Stomach (tissue), 9 donors: ENCODE data around the gene UHMK1. TPM values are rescaled to one million over a fixed set of nuclear protein-coding genes. Genes with fewer than 3 reads are reported as not detected.
"Not testable (repeated sequence)": the region's sequence is repeated elsewhere in the genome, so short reads cannot be mapped to it uniquely, and the experiment has no call there.

Experiments used
- DNase-seq, 2 donors: peaks; one replicate each; pipeline versions ENCODE4 v3.0.0 to v3.0.0-alpha.2; 2013 to 2019
- H3K27ac ChIP-seq, 5 donors: fragments of 200-600 bp in 4 of 5; sonication (generic) in 4 of 5; one replicate each; pipeline ENCODE4 v1.5.1; 2013 to 2019; ENCODE audit warnings: mild to moderate bottlenecking in 1 of 5, moderate library complexity in 1 of 5
- H3K27me3 ChIP-seq, 3 donors: fragments of 200-600 bp; sonication (generic); one replicate each; pipeline ENCODE4 v1.5.1; 2017 to 2019; ENCODE audit warnings: mixed run types in 1 of 3
- H3K36me3 ChIP-seq, 4 donors: fragments of 200-600 bp; sonication (generic); 1 replicate in 3 of 4; 2 replicates in 1 of 4; pipeline ENCODE4 v1.5.1; 2016 to 2019
- H3K4me1 ChIP-seq, 4 donors: fragments of 200-600 bp; sonication (generic); one replicate each; pipeline ENCODE4 v1.5.1; 2016 to 2019
- H3K4me3 ChIP-seq, 4 donors: fragments of 200-600 bp; sonication (generic) in 3 of 4; one replicate each; pipeline ENCODE4 v1.5.1; 2016 to 2019; ENCODE audit warnings: mild to moderate bottlenecking in 1 of 4
- H3K9me3 ChIP-seq, 4 donors: fragments of 200-600 bp; sonication (generic); one replicate each; pipeline ENCODE4 v1.5.1; 2016 to 2019
- EP300 ChIP-seq: sonication (generic); formaldehyde crosslinking; IDR thresholded peaks from one replicate; pipeline ENCODE4 v1.6.1; 2017; ENCODE audit warnings: antibody characterized with exemption
- POLR2A ChIP-seq, 4 donors: fragments of 450-650 bp; IDR thresholded peaks; one replicate each; pipeline ENCODE4 v1.6.1; 2016; ENCODE audit warnings: antibody characterized with exemption in 4 of 4, control low read depth in 2 of 4, mild to moderate bottlenecking in 1 of 4, moderate library complexity in 1 of 4
- POLR2AphosphoS5 ChIP-seq, 3 donors: sonication (generic); formaldehyde crosslinking; IDR thresholded peaks; one replicate each; pipeline ENCODE4 v1.6.1; 2016; ENCODE audit warnings: antibody characterized with exemption in 3 of 3
- WGBS, 5 donors: extraction: QIAGEN DNeasy Blood & Tissue Kit in 3 of 5; methylation state at CpG; one replicate each; pipeline versions ENCODE4 v1.1.5 to v1.1.7; 2013 to 2018; 5-methylcytosine and 5-hydroxymethylcytosine counted together
- intact Hi-C: fragments of 100-400 bp; cut with DNase I; formaldehyde crosslinking; loops from one replicate; pipeline ENCODE4 v1.15.1; 2023; ENCODE audit warnings: low total_unique reads
- polyA plus RNA-seq, 3 donors: library from polyadenylated mRNA; stranded (reverse); fragments of 200-250 nt; gene quantifications; one replicate each; pipeline ENCODE4 v1.2.3, GENCODE V29; 2013
- total RNA-seq, 5 donors: library from RNA; depleted of rRNA; stranded (reverse); fragments of >200 nt; gene quantifications; one replicate each; pipeline versions ENCODE4 v1.1.0 to v1.2.3, GENCODE V29; 2014 to 2016
- TF ChIP-seq, protein P1 (sequence below), 7 experiments: fragments of 450-650 bp in 4 of 7; fragments of 200-600 bp in 3 of 7; sonication (generic) in 3 of 7; IDR thresholded peaks; one replicate each; pipeline ENCODE4 v1.5.1; 2016 to 2019; ENCODE audit warnings: antibody characterized with exemption in 7 of 7, control low read depth in 2 of 7, mild to moderate bottlenecking in 1 of 7
- donor health status: healthy with polysubstance abuse.
- donor health status: Bipolar disorder and iron deficiency.
- donor health status: healthy.

The UHMK1 gene
- total and polyA plus RNA-seq, 8 donors, result 2.9 to 80.6 (median 19.8) TPM

DNA sequence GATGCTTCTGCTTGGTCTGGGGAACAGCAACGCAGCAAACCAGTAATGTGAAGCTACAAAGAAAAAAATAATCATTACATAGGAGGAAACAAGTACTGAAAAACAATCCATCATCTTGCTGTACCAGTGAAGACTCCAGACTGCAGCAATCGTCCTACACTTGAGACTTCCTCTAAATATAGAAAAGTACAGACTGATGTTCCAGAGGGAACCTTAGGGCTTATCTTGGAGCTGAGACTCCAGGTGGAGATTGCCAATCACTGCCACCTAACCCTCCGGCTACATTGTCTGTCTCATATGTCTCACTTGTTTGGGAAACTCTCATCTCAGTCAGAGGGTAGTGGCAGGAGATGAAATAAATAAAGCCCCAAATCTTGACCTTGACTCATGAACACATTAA lies 9.4 kb upstream of the UHMK1 start:
- H3K36me3 ChIP-seq, result no peaks in the 10 kb centered on the region
- TF ChIP-seq POLR2A (IDR thresholded peaks at IDR 0.05), result no peak
- TF ChIP-seq POLR2AphosphoS5 (IDR thresholded peaks at IDR 0.05), result no peak
- TF ChIP-seq EP300, result no peak
- TF ChIP-seq, protein P1, sequence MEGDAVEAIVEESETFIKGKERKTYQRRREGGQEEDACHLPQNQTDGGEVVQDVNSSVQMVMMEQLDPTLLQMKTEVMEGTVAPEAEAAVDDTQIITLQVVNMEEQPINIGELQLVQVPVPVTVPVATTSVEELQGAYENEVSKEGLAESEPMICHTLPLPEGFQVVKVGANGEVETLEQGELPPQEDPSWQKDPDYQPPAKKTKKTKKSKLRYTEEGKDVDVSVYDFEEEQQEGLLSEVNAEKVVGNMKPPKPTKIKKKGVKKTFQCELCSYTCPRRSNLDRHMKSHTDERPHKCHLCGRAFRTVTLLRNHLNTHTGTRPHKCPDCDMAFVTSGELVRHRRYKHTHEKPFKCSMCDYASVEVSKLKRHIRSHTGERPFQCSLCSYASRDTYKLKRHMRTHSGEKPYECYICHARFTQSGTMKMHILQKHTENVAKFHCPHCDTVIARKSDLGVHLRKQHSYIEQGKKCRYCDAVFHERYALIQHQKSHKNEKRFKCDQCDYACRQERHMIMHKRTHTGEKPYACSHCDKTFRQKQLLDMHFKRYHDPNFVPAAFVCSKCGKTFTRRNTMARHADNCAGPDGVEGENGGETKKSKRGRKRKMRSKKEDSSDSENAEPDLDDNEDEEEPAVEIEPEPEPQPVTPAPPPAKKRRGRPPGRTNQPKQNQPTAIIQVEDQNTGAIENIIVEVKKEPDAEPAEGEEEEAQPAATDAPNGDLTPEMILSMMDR (IDR thresholded peaks at IDR 0.05), result no peak
- 43 to 63% (median 58%) methylated on average over 3 of the region's 3 CpGs for WGBS, 5 donors

DNA sequence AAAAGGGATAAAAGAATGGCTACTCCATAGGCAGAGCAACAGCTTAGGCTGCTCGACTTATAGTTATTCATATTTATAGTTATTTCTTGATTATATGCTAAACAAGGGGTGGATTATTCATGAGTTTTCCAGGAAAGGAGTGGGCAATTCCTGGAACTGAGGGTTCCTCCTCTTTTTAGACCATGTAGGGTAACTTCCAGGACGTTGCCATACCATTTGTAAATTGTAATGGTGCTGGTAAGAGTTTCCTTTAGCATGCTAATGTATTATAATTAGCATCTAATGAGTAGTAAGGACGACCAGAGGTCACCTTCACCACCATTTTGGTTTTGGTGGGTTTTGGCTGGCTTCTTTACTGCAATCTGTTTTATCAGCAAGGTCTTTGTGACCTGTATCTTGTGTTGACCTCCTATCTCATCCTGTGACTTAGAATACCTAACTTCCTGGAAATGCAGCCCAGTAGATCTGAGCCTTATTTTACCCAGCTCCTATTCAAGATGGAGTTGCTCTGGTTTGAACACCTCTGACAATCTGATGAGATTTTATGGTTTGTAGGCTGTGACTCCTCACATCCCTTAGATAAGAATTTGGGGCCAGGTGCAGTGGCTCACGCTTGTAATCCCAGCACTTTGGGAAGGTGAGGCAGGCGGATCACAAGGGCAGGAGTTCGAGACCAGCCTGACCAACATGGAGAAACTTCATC lies 1.9 kb upstream of the UHMK1 start:
- H3K4me3 ChIP-seq, H3K9me3 ChIP-seq, H3K27ac ChIP-seq, DNase-seq, intact Hi-C loops: not testable (repeated sequence)
- H3K36me3 ChIP-seq, result peaks cover 0 to 10% (median 9%) of the 10 kb centered on the region in 4 donors
- peaks cover 7 to 32% (median 24%) of the 10 kb centered on the region in 4 donors for H3K4me1 ChIP-seq
- WGBS, 5 donors, result 80 to 88% (median 86%) methylated on average over 6 of the region's 6 CpGs
- peaks cover 0 to 12% (median 0%) of the 10 kb centered on the region in 3 donors for H3K27me3 ChIP-seq

More for the DNA sequence above, 9.4 kb upstream of the UHMK1 start:
- peaks cover 0 to 38% (median 7%) of the 10 kb centered on the region in 3 donors for H3K27me3 ChIP-seq
- H3K4me3 ChIP-seq, result no peak overlapping the region
- H3K27ac ChIP-seq, result no peak overlapping the region
- no peaks in the 10 kb centered on the region for H3K9me3 ChIP-seq
- DNase-seq, result no peak
- no peaks in the 10 kb centered on the region for H3K4me1 ChIP-seq
- intact Hi-C loops, result no loop called here

GRCh38 chr1:162497104-162497722 lies 405 bp upstream of the UHMK1 start:
- intact Hi-C loops, result no loop called here
- WGBS, 5 donors, result 45 to 53% (median 51%) methylated on average over 13 of the region's 13 CpGs
- Histone ChIP-seq H3K36me3 (peaks cover 10 to 26% (median 25%) of the 10 kb centered on the region in 4 donors), H3K27ac (peak overlapping the region; percentile 65 to 95 (median 94)), H3K9me3 (no peaks in the 10 kb centered on the region), H3K4me1 (peaks cover 7 to 45% (median 31%) of the 10 kb centered on the region in 4 donors), H3K27me3 (peaks cover 0 to under 1% (median 0%) of the 10 kb centered on the region in 3 donors), H3K4me3 (peak overlapping the region; percentile 84 to 97 (median 96))
- TF ChIP-seq EP300, result no peak
- TF ChIP-seq, protein P1 (IDR thresholded peaks at IDR 0.05), result no peak
- no peak for DNase-seq

DNA sequence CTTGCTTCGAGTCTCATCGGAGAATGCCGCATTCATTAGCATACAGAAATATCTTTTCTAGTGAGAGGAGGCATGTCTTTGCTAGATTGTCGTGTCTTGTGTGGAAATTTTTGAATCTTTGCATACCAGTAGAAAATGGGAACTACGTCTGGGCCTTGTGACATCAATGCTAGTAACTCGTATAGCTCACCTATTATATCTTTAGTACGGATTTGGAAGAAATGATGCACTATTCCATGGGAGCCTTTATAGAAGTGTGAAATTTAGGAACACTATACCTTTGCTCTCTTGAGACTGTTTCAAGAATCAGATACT lies 835 bp downstream of the UHMK1 start:
- Histone ChIP-seq H3K4me3 (peak overlapping the region; percentile 84 to 97 (median 96)), H3K36me3 (peaks cover 16 to 38% (median 37%) of the 10 kb centered on the region in 4 donors), H3K27ac (peak overlapping the region; percentile 18 to 95 (median 94)), H3K9me3 (no peaks in the 10 kb centered on the region), H3K27me3 (no peaks in the 10 kb centered on the region), H3K4me1 (peaks cover 7 to 48% (median 32%) of the 10 kb centered on the region in 4 donors)
- 0 to 2% (median 1%) methylated on average over 7 of the region's 7 CpGs for WGBS, 5 donors
- intact Hi-C loops, result no loop called here
- no peak for DNase-seq
- TF ChIP-seq POLR2A (IDR thresholded peaks at IDR 0.05), result no peak
- TF ChIP-seq POLR2AphosphoS5 (IDR thresholded peaks at IDR 0.05), result no peak
- TF ChIP-seq EP300, result no peak
- TF ChIP-seq, protein P1 (IDR thresholded peaks at IDR 0.05), result no peak

DNA sequence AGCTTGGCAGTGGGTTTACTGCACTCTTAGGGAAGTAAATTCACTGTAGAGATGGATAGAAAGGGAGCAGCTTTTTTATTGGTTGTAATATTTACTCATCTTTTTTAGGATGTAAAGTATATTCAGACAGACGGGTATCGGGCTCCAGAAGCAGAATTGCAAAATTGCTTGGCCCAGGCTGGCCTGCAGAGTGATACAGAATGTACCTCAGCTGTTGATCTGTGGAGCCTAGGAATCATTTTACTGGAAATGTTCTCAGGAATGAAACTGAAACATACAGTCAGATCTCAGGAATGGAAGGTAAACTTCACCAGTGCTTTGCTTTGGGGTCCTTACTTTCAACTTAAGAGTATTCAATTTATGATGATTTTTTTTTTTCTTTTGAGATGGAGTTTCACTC lies 3.2 kb downstream of the UHMK1 start:
- H3K36me3 ChIP-seq, result peaks cover 35 to 62% (median 60%) of the 10 kb centered on the region in 4 donors
- intact Hi-C loops, result no loop called here
- no peak overlapping the region for H3K4me3 ChIP-seq
- H3K27ac ChIP-seq, result no peak overlapping the region
- no peaks in the 10 kb centered on the region for H3K9me3 ChIP-seq
- H3K27me3 ChIP-seq, result no peaks in the 10 kb centered on the region
- H3K4me1 ChIP-seq, result peaks cover 7 to 48% (median 32%) of the 10 kb centered on the region in 4 donors
- 72 to 86% (median 77%) methylated on average over 2 of the region's 2 CpGs for WGBS, 5 donors
- no peak for DNase-seq
- TF ChIP-seq POLR2AphosphoS5 (IDR thresholded peaks at IDR 0.05) (no peak), POLR2A (IDR thresholded peaks at IDR 0.05) (no peak), EP300 (no peak)
- TF ChIP-seq, protein P1 (IDR thresholded peaks at IDR 0.05), result no peak
